NCI-H1930 (cell line): ENCODE measurements around the gene ACSBG1.
A peak's percentile ranks its signal among the peaks of the same experiment; 100 is the strongest.
"Not testable (repeated sequence)": the region's sequence is repeated elsewhere in the genome, so short reads cannot be mapped to it uniquely, and the experiment has no call there.

Source experiments
- DNase-seq, 2 experiments: peaks; one replicate each; lab custom pipeline; 2025; lab: John Stamatoyannopoulos, UW

Gene ACSBG1

GRCh38 chr15:78167227-78167888 lies 67.0 kb downstream of the ACSBG1 start:
- no peak for DNase-seq

GRCh38 chr15:78164010-78164409 lies 70.4 kb downstream of the ACSBG1 start:
- no peak for DNase-seq

- no peak for DNase-seq
Observed at GRCh38 chr15:78162038-78162437, 72.3 kb downstream of the ACSBG1 start.

GRCh38 chr15:78159395-78159794 lies 75.0 kb downstream of the ACSBG1 start:
- DNase-seq, result no peak

- no peak for DNase-seq
Observed at GRCh38 chr15:78157203-78157602, 77.2 kb downstream of the ACSBG1 start.

GRCh38 chr15:78156653-78157052 lies 77.7 kb downstream of the ACSBG1 start:
- no peak for DNase-seq

- DNase-seq, result no peak
Observed at GRCh38 chr15:78155355-78155939, 78.9 kb downstream of the ACSBG1 start.

GRCh38 chr15:78154955-78155354 lies 79.4 kb downstream of the ACSBG1 start:
- DNase-seq, result no peak

- not testable (repeated sequence) for DNase-seq
Observed at GRCh38 chr15:78151075-78151474, 83.3 kb downstream of the ACSBG1 start.

GRCh38 chr15:78149805-78150751 lies 84.3 kb downstream of the ACSBG1 start:
- DNase-seq, result no peak

- peak; percentile 84 to 91 for DNase-seq
Observed at GRCh38 chr15:78149068-78149804, 85.1 kb downstream of the ACSBG1 start, which contains the start of gene IDH3A. IDH3A (plus strand) TSS chr15:78149362; CDS start chr15:78149404, 42 bp downstream.

- no peak for DNase-seq
Observed at GRCh38 chr15:78148392-78149067, 85.8 kb downstream of the ACSBG1 start.

GRCh38 chr15:78147566-78147965 lies 86.8 kb downstream of the ACSBG1 start:
- DNase-seq, result no peak

GRCh38 chr15:78146425-78147154 lies 87.8 kb downstream of the ACSBG1 start:
- no peak for DNase-seq

GRCh38 chr15:78142332-78142731 lies 92.0 kb downstream of the ACSBG1 start:
- DNase-seq, result no peak

GRCh38 chr15:78140292-78140691 lies 94.1 kb downstream of the ACSBG1 start:
- DNase-seq, result no peak

- DNase-seq, result no peak
Observed at GRCh38 chr15:78139578-78139977, 94.8 kb downstream of the ACSBG1 start.

- DNase-seq, result no peak
Observed at GRCh38 chr15:78133801-78134200, 100.6 kb downstream of the ACSBG1 start.

- peak; percentile 42 to 66 for DNase-seq
Observed at GRCh38 chr15:78131295-78132061, 102.9 kb downstream of the ACSBG1 start, which contains the start of gene CIB2. CIB2 (minus strand) TSS chr15:78131445; CDS start chr15:78131215, 230 bp downstream.
